Psoas muscle (tissue), 8 donors: Measurements from ENCODE around the gene TAOK1. TPM values are rescaled to one million over a fixed set of nuclear protein-coding genes. Genes with fewer than 3 reads are reported as not detected.

Source experiments
- ATAC-seq, 4 donors: fragments of 200-7000 bp; cut with Tn5 transposase; one replicate each; pipeline ENCODE4 v1.9.1; 2020; ENCODE audit warnings: moderate library complexity in 3 of 4, mild to moderate bottlenecking in 2 of 4
- DNase-seq, 2 donors: peaks; one replicate each; pipeline ENCODE4 v3.0.0-alpha.2; 2020
- H3K27ac ChIP-seq: fragments of 200-600 bp; one replicate; pipeline ENCODE4 v1.8.0; 2022
- H3K27me3 ChIP-seq, 3 donors: fragments of 200-600 bp in 1 of 3; one replicate each; pipeline versions ENCODE4 v1.6.1 to v1.8.0; 2013 to 2022; ENCODE audit warnings: low read length in 2 of 3, mild to moderate bottlenecking in 2 of 3, moderate library complexity in 1 of 3; ENCODE audit not compliant: insufficient read depth in 3 of 3
- H3K36me3 ChIP-seq, 2 donors: fragments of 200-600 bp in 1 of 2; one replicate each; pipeline versions ENCODE4 v1.6.1 to v1.8.0; 2013 to 2022; ENCODE audit warnings: low read depth in 1 of 2, mild to moderate bottlenecking in 1 of 2, moderate library complexity in 1 of 2; ENCODE audit not compliant: insufficient read depth in 1 of 2
- H3K4me1 ChIP-seq: fragments of 200-600 bp; one replicate; pipeline ENCODE4 v1.8.0; 2022
- H3K4me3 ChIP-seq: fragments of 200-600 bp; one replicate; pipeline ENCODE4 v1.8.0; 2022; ENCODE audit warnings: mild to moderate bottlenecking
- H3K9me3 ChIP-seq: fragments of 200-600 bp; one replicate; pipeline ENCODE4 v1.8.0; 2022
- CTCF ChIP-seq: fragments of 200-600 bp; IDR thresholded peaks from one replicate; pipeline ENCODE4 v1.8.0; 2022; ENCODE audit warnings: antibody characterized with exemption
- WGBS, 3 donors: extraction: QIAGEN DNeasy Blood & Tissue Kit; methylation state at CpG; one replicate each; pipeline versions ENCODE4 v1.1.6 to v1.1.7; 2013; 5-methylcytosine and 5-hydroxymethylcytosine counted together
- intact Hi-C, 2 donors: fragments of 100-400 bp; cut with DNase I; formaldehyde crosslinking; loops; one replicate each; pipeline versions ENCODE4 v1.11.0 to v1.14.2; 2022
- polyA plus RNA-seq, 3 donors: library from polyadenylated mRNA; stranded (reverse); fragments of 200-250 nt; gene quantifications; one replicate each; pipeline ENCODE4 v1.2.3, GENCODE V29; 2013
- total RNA-seq, 4 donors: library from RNA; stranded (reverse); fragmentation: NEBNext Ultra II Directional in 2 of 4; extraction: Animal tissue kit (Norgen Biotek cat#: 25700) in 2 of 4; gene quantifications; one replicate each; pipeline versions ENCODE4 v1.2.1 to v1.2.4, GENCODE V29; 2021 to 2023
- donor health status: healthy with polysubstance abuse.
- donor health status: DM: no; HTN: no; CAD: no; lungs with moderate emphysema.
- donor health status: Bipolar disorder and iron deficiency.
- donor health status: healthy.
- donor health status: DM: yes; HTN: yes; CAD: no.
- donor health status: DM: no; HTN: no; CAD: no.
- donor health status: DM: no; HTN: no; CAD: no.
- donor health status: DM: yes; HTN: yes; CAD: no.

The TAOK1 gene
- total and polyA plus RNA-seq, 7 donors: 6.3 to 49.8 (median 42.5) TPM

GRCh38 chr17:29514792-29515191 lies 124.6 kb downstream of the TAOK1 start:
- intact Hi-C loops: no loop called here
- 31 to 40% (median 39%) methylated on average over 2 of the region's 2 CpGs for WGBS, 3 donors
- H3K27me3 ChIP-seq: no peaks in the 10 kb centered on the region
- no peak overlapping the region for H3K27ac ChIP-seq
- no peak for DNase-seq
- H3K4me1 ChIP-seq: no peaks in the 10 kb centered on the region
- no peak overlapping the region for H3K4me3 ChIP-seq
- TF ChIP-seq CTCF: no peak
- H3K36me3 ChIP-seq: peaks cover 6 to 74% of the 10 kb centered on the region in 2 donors
- no peaks in the 10 kb centered on the region for H3K9me3 ChIP-seq
- peak in 1 of 4 donors; percentile 54 for ATAC-seq

- Histone ChIP-seq H3K4me3 (no peak overlapping the region), H3K36me3 (peaks cover 10 to 74% of the 10 kb centered on the region in 2 donors), H3K4me1 (no peaks in the 10 kb centered on the region), H3K27me3 (no peaks in the 10 kb centered on the region), H3K9me3 (no peaks in the 10 kb centered on the region), H3K27ac (no peak overlapping the region)
- ATAC-seq: no peak
- intact Hi-C loops: no loop called here
- no peak for TF ChIP-seq CTCF
- DNase-seq: no peak
- WGBS, 3 donors: 97 to 100% (median 100%) methylated on average over 1 of the region's 1 CpG
These were observed 128.2 kb downstream of the TAOK1 start for GRCh38 chr17:29518359-29518758.

GRCh38 chr17:29524692-29525091 lies 134.5 kb downstream of the TAOK1 start:
- Histone ChIP-seq H3K27me3 (no peaks in the 10 kb centered on the region), H3K27ac (no peak overlapping the region), H3K4me1 (no peaks in the 10 kb centered on the region), H3K9me3 (no peaks in the 10 kb centered on the region), H3K4me3 (no peak overlapping the region), H3K36me3 (peaks cover 3 to 80% of the 10 kb centered on the region in 2 donors)
- intact Hi-C loops: no loop called here
- TF ChIP-seq CTCF: no peak
- 94 to 98% (median 96%) methylated on average over 3 of the region's 3 CpGs for WGBS, 3 donors
- DNase-seq: no peak
- ATAC-seq: no peak

GRCh38 chr17:29526322-29526721 lies 136.2 kb downstream of the TAOK1 start:
- Histone ChIP-seq H3K4me1 (no peaks in the 10 kb centered on the region), H3K27me3 (no peaks in the 10 kb centered on the region), H3K9me3 (no peaks in the 10 kb centered on the region), H3K27ac (no peak overlapping the region), H3K36me3 (peaks cover 8 to 79% of the 10 kb centered on the region in 2 donors), H3K4me3 (no peak overlapping the region)
- WGBS, 3 donors: 95 to 100% (median 98%) methylated on average over 3 of the region's 3 CpGs
- intact Hi-C loops: no loop called here
- no peak for ATAC-seq
- no peak for TF ChIP-seq CTCF
- DNase-seq: no peak

- Histone ChIP-seq H3K4me1 (no peaks in the 10 kb centered on the region), H3K36me3 (peaks cover 4 to 82% of the 10 kb centered on the region in 2 donors), H3K9me3 (no peaks in the 10 kb centered on the region), H3K27me3 (no peaks in the 10 kb centered on the region), H3K27ac (no peak overlapping the region), H3K4me3 (no peak overlapping the region)
- no peak for TF ChIP-seq CTCF
- no peak for DNase-seq
- intact Hi-C loops: no loop called here
- 85 to 91% (median 88%) methylated on average over 8 of the region's 8 CpGs for WGBS, 3 donors
- no peak for ATAC-seq
These were observed 143.8 kb downstream of the TAOK1 start for GRCh38 chr17:29533976-29534375.
